ENCODE results near the gene ADGRB2.
"Not testable (repeated sequence)": the region's sequence is repeated elsewhere in the genome, so short reads cannot be mapped to it uniquely, and the experiment has no call there.

The ADGRB2 gene

GRCh38 chr1:31715873-31716220 lies 48.3 kb downstream of the ADGRB2 start:
- Mint-ChIP-seq H3K4me3 (peak overlapping the region; percentile 80 to 84), H3K4me1 (peaks cover 15 to 20% of the 10 kb centered on the region in 2 donors), H3K9me3 (no peaks in the 10 kb centered on the region), H3K27ac (no peak overlapping the region), H3K36me3 (no peaks in the 10 kb centered on the region), H3K27me3 (peaks cover 61 to 77% of the 10 kb centered on the region in 2 donors)
- DNase-seq: no peak
- ATAC-seq (replicated peaks): no peak

DNA sequence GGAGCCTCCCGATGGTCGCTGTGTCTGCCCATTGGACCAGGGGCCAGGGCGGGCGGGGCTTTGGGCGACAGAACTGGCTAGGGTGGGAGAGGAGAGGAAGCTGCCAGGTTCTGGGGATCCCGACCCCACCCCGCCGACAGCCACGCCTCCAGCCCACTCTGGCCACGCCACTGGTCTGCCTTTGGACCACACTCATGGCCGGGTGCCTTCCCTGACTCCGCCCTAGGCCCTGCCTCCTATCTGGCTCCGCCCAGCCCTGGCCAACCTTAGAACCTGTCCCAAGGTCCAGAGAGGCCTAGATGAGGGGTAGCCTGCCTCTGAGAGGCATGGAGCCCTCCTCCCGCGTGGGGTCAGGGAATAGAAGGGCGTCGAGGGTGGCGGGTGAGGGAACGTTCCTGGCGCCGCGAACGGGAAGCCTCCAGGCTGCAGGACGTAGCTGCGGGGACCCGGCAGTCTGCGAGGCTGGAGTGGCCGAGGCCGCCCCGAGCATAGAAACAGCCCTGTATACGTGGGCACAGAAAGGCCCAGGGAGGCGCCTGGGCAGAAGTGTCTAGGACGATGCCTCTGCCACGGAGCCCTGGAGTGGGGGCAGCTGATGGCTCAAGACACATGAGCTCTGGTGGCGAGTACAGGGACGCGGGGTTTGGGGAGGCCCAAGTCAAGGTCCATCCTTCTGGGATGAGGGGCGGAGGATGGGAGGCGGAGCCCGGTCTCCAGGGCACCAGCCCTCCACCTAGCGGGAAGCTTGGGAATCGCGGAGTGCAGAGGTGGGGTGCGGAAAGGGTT lies 48.9 kb downstream of the ADGRB2 start:
- no peak overlapping the region for H3K27ac Mint-ChIP-seq
- peaks cover 15 to 20% of the 10 kb centered on the region in 2 donors for H3K4me1 Mint-ChIP-seq
- peaks cover 59 to 71% of the 10 kb centered on the region in 2 donors for H3K27me3 Mint-ChIP-seq
- H3K36me3 Mint-ChIP-seq: no peaks in the 10 kb centered on the region
- peak; percentile 94 to 95 for ATAC-seq (replicated peaks)
- peak overlapping the region; percentile 80 to 84 for H3K4me3 Mint-ChIP-seq
- peak; percentile 57 for DNase-seq
- no peaks in the 10 kb centered on the region for H3K9me3 Mint-ChIP-seq

- peak overlapping the region; percentile 80 to 84 for H3K4me3 Mint-ChIP-seq
- peak overlapping the region; percentile 3 for H3K27ac Mint-ChIP-seq
- H3K9me3 Mint-ChIP-seq: no peaks in the 10 kb centered on the region
- peaks cover 59 to 65% of the 10 kb centered on the region in 2 donors for H3K27me3 Mint-ChIP-seq
- H3K4me1 Mint-ChIP-seq: peaks cover 15 to 20% of the 10 kb centered on the region in 2 donors
- DNase-seq (no peak), ATAC-seq (replicated peaks) (peak; percentile 35 to 38)
- no peaks in the 10 kb centered on the region for H3K36me3 Mint-ChIP-seq
Measured at GRCh38 chr1:31714442-31715086, 49.6 kb downstream of the ADGRB2 start.

DNA sequence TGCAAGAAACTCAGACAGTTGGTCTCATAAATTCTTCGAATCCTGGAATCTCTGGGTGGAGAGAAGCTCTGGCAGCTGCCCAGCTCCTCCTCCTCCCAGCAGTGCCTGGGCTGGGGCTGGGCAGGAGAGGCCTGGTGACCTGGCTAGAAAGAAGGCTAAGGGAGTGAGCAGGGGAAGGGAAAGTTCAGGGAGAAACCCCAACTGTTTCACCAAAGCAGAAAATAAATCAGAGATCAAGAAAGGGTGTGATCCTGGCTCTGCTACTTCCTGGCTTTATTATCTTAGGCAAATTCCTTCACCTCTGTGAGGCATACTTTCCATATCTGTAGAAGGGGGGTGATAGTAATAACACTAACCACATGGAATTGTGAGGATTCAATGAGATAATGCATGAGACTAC lies 51.5 kb downstream of the ADGRB2 start:
- ATAC-seq (replicated peaks): no peak
- Mint-ChIP-seq H3K9me3 (no peaks in the 10 kb centered on the region), H3K27ac (peak overlapping the region; percentile 62), H3K4me3 (no peak overlapping the region), H3K4me1 (peaks cover 24 to 28% of the 10 kb centered on the region in 2 donors), H3K36me3 (no peaks in the 10 kb centered on the region), H3K27me3 (peaks cover 61 to 70% of the 10 kb centered on the region in 2 donors)
- no peak for DNase-seq

GRCh38 chr1:31712068-31712467 lies 52.1 kb downstream of the ADGRB2 start:
- DNase-seq (no peak), ATAC-seq (replicated peaks) (no peak)
- Mint-ChIP-seq H3K36me3 (no peaks in the 10 kb centered on the region), H3K4me1 (peaks cover 30 to 34% of the 10 kb centered on the region in 2 donors), H3K27me3 (peaks cover 62 to 70% of the 10 kb centered on the region in 2 donors), H3K9me3 (no peaks in the 10 kb centered on the region), H3K4me3 (no peak overlapping the region), H3K27ac (no peak overlapping the region)

- Mint-ChIP-seq H3K4me1 (peaks cover 37 to 44% of the 10 kb centered on the region in 2 donors), H3K9me3 (no peaks in the 10 kb centered on the region), H3K4me3 (no peak overlapping the region), H3K27ac (no peak overlapping the region), H3K36me3 (no peaks in the 10 kb centered on the region), H3K27me3 (peaks cover 64 to 66% of the 10 kb centered on the region in 2 donors)
- ATAC-seq (replicated peaks) (no peak), DNase-seq (no peak)
Measured at GRCh38 chr1:31708324-31708723, 55.8 kb downstream of the ADGRB2 start.

DNA sequence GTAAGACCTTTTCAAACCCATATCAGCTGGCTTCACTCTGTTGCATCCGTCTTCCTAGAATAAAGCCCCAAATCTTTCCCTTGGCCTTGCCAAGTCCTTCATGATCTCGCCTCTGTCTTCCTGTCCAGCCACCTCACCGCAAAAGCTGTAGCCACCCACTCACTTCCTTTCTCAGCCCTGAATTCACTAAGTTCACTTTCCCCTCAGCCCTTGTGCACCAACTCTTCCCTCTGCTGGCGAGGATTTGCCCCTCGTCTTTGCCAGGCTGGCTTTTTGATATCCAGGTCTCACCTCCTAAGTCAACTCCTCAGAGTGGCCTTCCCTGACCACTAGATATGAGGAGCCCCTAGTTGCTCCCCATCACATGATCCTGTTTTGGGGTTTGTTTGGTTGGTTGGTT lies 56.4 kb downstream of the ADGRB2 start:
- ATAC-seq (replicated peaks): peak in 1 of 2 donors; percentile 35
- H3K9me3 Mint-ChIP-seq: no peaks in the 10 kb centered on the region
- no peak overlapping the region for H3K27ac Mint-ChIP-seq
- peaks cover 61 to 66% of the 10 kb centered on the region in 2 donors for H3K27me3 Mint-ChIP-seq
- H3K4me3 Mint-ChIP-seq: peak overlapping the region; percentile 13 to 14
- peaks cover 37 to 44% of the 10 kb centered on the region in 2 donors for H3K4me1 Mint-ChIP-seq
- DNase-seq: peak; percentile 24
- H3K36me3 Mint-ChIP-seq: no peaks in the 10 kb centered on the region

DNA sequence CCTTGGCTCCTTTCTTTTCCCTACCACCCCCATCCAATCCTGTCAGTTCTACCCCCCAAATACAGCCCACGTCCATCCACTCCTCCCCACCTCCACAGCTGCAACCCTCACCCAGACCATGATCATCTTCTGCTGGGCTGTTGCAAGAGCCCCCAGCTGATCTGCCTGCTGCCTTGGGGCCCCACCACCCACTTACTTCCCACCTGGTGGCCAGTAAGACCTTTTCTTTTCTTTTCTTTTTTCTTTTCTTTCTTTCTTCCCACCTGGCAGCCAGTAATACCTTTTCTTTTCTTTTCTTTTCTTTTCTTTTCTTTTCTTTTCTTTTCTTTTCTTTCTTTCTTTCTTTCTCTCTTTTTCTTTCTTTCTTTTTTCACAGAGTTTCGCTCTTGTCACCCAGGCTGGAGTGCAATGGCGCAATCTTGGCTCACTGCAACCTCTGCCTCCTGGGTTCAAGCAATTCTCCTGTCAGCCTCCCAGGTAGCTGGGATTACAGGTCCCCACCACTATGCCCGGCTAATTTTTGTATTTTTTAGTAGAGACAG lies 57.0 kb downstream of the ADGRB2 start:
- ATAC-seq (replicated peaks); DNase-seq; H3K9me3 Mint-ChIP-seq; H3K36me3 Mint-ChIP-seq; H3K4me3 Mint-ChIP-seq: not testable (repeated sequence)
- peak overlapping the region; percentile 9 for H3K27ac Mint-ChIP-seq
- peaks cover 35 to 44% of the 10 kb centered on the region in 2 donors for H3K4me1 Mint-ChIP-seq
- peaks cover 55 to 60% of the 10 kb centered on the region in 2 donors for H3K27me3 Mint-ChIP-seq

DNA sequence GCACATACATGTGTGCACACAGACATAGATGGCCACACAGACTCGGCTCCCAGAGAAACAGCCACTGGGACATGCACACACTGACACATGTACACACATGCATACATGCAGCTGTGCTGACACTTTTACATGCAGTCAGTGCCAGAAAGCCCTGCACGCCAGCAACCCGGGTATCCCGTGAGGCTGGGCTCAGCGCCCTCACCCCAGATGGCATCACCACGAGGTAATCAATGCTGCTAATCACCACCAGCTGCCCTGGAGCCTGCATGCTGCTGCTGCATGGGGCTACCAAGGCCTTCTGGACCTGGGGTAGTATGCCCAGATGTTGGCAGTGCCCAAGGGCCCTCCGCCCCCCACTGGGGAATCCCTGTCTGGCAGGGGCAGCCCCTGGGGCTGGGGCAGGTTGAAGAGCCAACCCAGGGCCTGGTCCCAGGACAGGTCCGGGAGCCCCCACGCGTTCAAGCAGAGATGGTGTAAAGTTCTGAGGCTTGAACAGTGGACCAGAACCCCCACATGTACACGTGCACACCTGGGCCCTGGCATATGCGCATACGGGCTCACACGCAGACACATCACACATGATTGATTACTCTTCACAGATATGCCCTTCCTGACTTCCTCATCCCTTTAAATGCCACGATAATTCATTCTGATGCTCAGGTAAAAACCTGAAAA lies 57.6 kb downstream of the ADGRB2 start:
- peak; percentile 36 to 42 for ATAC-seq (replicated peaks)
- Mint-ChIP-seq H3K27me3 (peaks cover 53 to 58% of the 10 kb centered on the region in 2 donors), H3K9me3 (no peaks in the 10 kb centered on the region), H3K4me1 (peaks cover 35 to 44% of the 10 kb centered on the region in 2 donors), H3K36me3 (no peaks in the 10 kb centered on the region), H3K4me3 (no peak overlapping the region), H3K27ac (peak overlapping the region; percentile 9)
- DNase-seq: peak; percentile 11

DNA sequence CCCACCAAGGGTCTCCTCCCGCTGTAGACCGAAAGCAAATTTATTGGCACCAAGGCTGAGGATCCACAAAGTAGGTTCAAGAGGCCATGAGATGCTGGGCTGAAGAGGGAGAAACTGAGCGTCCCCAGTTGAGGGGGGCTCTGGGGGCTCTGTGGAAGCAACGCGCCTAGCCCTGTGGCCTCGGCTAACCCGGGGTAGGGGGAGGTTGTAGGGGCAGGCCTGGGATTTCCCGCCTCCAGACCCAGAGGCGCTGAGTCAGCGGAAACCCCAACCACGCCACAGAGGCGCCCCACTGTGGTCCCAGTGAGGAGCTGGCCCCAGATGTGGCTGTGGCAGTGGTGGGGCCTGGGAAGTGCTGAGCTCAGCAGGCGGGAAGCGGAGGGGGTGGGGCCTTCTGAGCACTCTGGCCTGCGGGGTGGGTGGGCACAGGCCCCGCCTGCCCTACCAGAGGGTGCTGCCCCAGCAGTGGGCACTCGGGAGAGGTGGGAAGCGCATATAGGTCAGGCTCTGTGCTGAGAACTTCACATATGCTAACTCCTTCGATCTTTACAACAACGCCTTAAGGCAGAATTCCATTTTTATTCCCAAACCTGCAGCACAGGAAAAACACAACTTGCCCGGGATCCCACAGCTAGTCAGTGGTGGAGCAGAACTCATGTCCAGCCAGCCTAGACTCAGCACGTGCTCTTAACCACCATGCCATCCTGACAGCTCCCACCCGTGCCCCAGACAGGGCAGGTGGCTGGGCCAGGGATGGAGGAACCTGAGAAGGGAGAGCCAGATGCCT lies 58.9 kb downstream of the ADGRB2 start:
- Mint-ChIP-seq H3K27ac (peak overlapping the region; percentile 28), H3K4me3 (peak overlapping the region; percentile 44 to 66)

GRCh38 chr1:31704271-31705079 lies 59.7 kb downstream of the ADGRB2 start:
- H3K27me3 Mint-ChIP-seq: peaks cover 50 to 69% of the 10 kb centered on the region in 2 donors
- peak overlapping the region; percentile 37 for H3K27ac Mint-ChIP-seq
- H3K4me1 Mint-ChIP-seq: peaks cover 38 to 48% of the 10 kb centered on the region in 2 donors
- no peaks in the 10 kb centered on the region for H3K9me3 Mint-ChIP-seq
- DNase-seq (no peak), ATAC-seq (replicated peaks) (peak in 1 of 2 donors; percentile 36)
- no peaks in the 10 kb centered on the region for H3K36me3 Mint-ChIP-seq
- H3K4me3 Mint-ChIP-seq: peak overlapping the region; percentile 44 to 66

More for the DNA sequence above, 58.9 kb downstream of the ADGRB2 start:
- no peaks in the 10 kb centered on the region for H3K36me3 Mint-ChIP-seq
- DNase-seq (peak; percentile 40), ATAC-seq (replicated peaks) (peak; percentile 65 to 66)
- peaks cover 50 to 69% of the 10 kb centered on the region in 2 donors for H3K27me3 Mint-ChIP-seq
- H3K4me1 Mint-ChIP-seq: peaks cover 38 to 44% of the 10 kb centered on the region in 2 donors
- no peaks in the 10 kb centered on the region for H3K9me3 Mint-ChIP-seq

DNA sequence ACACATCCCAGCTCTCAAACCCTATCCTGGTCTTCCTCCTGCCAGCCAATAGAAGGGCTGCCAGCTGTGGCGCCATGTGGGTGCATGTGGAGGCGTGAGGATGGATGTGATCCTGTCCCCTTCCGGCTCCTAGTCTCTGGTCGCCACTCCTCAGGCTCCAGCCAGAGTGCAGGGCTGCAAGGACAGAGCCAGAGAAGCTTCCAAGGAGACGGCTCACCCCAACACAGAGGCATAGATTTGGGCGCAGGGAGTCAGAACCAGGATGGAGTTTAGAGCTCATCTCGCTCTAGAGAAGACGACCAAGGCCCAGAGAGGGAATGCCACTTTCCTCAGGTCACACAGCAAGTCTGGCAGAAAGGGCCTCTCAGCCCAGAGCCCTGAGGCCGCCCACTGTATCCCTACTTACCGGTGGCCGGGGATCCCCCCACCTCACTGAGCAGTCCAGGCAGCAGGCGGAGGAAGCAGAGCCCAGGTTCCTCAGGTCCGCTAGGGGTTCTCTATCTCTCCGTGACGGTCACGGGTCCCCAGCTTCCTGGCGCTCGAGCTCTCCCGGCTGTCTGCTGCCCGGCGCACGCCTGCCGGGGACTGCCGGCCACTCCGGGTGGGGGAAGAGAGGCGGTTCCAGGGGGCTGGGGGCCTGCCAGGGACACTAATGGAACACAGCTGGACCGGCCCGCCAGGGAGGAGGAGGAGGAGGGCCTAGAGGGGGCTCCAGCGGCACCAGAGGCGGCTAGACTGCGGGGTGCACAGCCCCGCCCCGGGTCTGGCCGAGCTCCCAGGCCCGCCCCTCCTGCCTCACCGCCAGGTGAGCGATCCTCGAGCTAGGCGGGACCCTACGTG lies 60.5 kb downstream of the ADGRB2 start, which contains the start of gene COL16A1:
Gene COL16A1, minus strand, starts transcription at position 587 of the 840 bp plus-strand sequence. CDS start 1,824 bp downstream, outside the sequence.
- Mint-ChIP-seq H3K36me3 (no peaks in the 10 kb centered on the region), H3K27me3 (peaks cover 44 to 69% of the 10 kb centered on the region in 2 donors), H3K27ac (peak within 1 kb of the TSS; percentile 37), H3K4me3 (peak within 1 kb of the TSS; percentile 44 to 66), H3K9me3 (no peaks in the 10 kb centered on the region), H3K4me1 (peaks cover 39 to 55% of the 10 kb centered on the region in 2 donors)
- no peak for DNase-seq
- ATAC-seq (replicated peaks): peak in 1 of 2 donors; percentile 13
